Islet of Langerhans (tissue), 1 donor: ENCODE results near the gene FASTKD2.

Experiments
- FAIRE-seq: peaks from one replicate; lab custom pipeline; 2011; peaks lifted over from hg19 to GRCh38; lab: Jason Lieb, UNC

Gene FASTKD2

DNA sequence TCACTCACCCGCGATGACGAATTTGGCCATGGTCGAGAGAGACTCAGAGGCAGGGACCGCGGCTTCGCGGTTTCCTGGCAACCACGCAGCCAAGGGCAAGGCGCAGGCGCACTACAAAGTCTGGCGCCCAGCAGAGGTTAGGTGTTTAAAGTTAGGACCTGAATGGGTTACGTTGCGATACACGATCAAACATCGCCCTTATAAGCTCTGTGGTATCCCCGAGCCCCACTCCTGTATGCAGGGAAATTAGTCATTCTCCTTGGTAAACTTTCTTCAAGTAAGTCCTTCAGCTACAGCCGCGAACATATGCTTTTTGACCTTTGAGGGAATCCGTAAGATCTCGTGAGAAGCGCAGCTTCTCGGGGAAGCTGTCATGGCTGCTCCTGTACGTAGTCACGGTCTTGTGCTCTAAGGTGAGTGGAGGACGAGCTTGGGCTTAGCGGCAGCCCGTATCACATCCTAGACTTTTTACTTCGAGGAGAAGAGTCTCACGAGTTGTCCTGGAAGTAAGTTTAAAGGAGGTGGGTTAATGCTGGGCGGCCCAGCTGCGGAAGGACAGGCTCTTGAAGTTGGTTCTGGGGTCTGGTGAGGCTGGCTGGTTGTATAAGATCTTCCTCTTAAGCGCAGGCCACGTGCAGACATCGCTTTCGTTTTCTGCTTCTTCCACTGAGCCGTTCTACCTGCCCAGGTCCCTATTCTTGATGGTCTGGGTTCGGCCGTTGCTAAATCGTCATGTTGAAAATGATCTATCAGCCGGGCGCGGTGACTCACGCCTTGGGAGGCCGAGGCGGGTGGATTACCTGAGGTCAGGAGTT is at the start of gene FASTKD2, which contains the start of gene MDH1B:
Gene FASTKD2, plus strand, starts transcription at position 365 of the 815 bp plus-strand sequence. CDS start 1,088 bp downstream, outside the sequence.
Gene MDH1B, minus strand, starts transcription at position 87 of the 815 bp plus-strand sequence. Its CDS starts 57 bp downstream, at position 30.
- FAIRE-seq: peak; percentile 68

DNA sequence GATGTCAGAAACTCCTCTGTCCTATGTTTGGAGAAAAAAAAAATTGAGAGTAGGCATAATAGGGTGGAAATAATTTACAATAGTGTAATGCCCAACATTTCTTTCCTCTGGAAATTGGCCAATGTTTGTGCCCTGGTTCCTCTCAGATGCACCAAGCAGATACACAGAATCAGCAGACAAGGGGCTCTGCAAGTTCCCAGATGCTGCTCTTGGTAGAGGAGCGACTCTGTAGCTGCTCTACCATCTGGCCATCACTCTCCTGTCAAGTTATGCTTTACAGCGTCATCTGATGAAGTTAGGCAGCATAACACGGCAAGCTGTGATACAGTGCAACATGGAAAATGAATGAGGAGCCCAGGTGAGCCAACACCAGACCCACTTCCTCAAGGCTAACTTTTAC is 48.8 kb upstream of the FASTKD2 start:
- FAIRE-seq: no peak

GRCh38 chr2:206718296-206718695 is 47.1 kb upstream of the FASTKD2 start, which contains the start of gene DYTN:
Gene DYTN, minus strand, starts transcription at chr2:206718396. Its CDS starts 117 bp downstream, at chr2:206718279.
- FAIRE-seq: no peak

- no peak for FAIRE-seq
Observed at GRCh38 chr2:206721256-206721920, 44.0 kb upstream of the FASTKD2 start.

- no peak for FAIRE-seq
Observed at GRCh38 chr2:206723288-206723687, 42.1 kb upstream of the FASTKD2 start.

DNA sequence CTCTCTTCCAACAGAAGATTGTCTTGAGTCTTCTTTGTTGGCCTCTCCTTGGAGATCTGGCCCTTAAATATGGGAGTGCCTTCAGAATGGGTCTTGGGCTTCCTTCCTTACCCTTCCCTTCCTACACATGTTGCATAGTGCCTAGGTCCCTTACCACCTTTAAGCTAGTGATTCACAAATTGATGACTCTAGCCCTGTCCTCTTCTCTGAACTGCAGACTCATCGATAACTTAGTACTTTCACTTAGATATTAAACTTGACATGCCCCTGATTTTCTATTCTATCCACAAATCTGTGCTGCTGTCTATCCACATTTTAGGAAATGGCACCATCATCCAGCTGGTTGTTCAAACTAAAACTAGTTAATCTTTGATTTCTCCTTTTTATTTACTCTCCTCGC is 38.1 kb upstream of the FASTKD2 start:
- no peak for FAIRE-seq

DNA sequence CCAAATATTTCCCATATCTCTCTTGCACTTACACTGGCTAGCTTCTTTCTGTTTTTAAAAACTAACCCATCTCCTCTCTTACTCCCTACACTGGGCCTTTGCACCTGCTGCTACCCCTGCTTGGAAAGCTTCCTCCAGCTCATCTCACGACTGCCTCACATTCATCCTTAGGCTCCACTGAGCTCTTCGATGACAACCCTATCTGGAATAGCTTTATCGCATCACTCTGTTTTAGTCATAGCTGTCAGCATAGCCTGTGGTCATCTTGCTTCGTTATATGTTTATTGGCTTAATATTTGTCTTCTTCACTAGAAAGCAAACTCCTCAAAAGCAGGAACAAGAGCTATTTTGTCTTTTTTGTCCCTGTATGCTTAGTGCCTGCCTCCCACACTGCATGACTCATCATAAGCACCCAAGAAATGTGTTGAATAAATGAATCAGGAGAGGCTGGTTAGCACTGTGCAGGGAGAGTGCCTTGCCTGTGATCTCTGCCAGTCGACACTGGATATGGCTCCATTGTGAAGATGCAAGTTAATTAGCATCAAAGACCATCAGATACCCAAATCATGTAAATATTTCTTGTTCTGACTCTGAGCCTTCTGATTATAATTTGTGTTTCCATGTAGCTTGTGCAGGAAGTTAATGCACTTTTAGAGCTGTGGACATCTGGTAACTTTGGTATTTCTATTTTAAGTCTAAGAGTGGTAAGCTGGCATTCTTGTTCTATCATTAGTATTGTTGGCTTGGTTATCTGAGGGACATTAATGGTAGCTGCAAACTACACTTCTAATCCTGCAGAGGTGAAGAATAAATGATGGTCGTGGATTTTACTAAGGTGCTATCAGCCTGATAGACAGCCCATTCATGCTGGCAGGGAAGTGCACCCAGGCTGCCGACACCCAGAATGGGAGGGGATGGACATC is 36.9 kb upstream of the FASTKD2 start:
- FAIRE-seq: no peak

DNA sequence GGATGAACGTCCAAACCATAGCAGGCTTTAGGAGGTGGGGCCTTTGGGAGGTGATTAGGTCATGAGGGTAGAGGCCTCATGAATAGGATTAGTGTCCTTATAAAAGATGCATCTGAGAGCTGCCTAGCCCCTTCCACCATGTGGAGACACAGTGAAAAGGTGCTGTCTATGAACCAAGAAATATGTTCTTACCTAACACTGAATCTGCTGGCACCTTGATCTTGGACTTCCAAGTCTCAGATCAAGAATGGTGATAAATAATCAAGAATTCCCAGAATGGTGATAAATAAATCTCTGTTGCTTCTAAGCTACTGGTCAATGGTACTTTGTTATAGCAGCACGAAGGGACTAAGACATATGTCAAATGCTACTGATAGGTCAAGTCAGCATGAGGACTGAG is 32.1 kb upstream of the FASTKD2 start:
- FAIRE-seq: no peak

DNA sequence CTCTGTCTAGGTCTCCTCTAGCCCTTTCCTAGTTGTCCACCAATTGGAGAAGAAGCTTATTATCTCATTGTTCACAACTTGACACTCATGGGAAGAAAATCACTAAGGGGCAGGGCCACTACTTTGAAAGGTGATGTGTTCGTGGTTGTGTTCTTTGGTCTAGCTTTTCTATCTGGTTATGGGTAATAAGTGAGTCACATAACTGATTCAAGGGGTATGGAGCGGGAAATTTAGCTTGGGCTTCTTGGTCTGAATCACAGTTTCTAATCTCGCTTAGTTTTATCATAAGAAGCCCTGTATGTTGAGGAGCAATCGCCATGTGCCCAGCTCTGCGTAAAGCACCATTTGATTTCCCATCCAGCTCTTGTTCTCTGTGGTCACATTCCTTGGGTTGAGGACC is 28.5 kb upstream of the FASTKD2 start:
- no peak for FAIRE-seq

GRCh38 chr2:206739271-206739670 is 26.1 kb upstream of the FASTKD2 start:
- no peak for FAIRE-seq

DNA sequence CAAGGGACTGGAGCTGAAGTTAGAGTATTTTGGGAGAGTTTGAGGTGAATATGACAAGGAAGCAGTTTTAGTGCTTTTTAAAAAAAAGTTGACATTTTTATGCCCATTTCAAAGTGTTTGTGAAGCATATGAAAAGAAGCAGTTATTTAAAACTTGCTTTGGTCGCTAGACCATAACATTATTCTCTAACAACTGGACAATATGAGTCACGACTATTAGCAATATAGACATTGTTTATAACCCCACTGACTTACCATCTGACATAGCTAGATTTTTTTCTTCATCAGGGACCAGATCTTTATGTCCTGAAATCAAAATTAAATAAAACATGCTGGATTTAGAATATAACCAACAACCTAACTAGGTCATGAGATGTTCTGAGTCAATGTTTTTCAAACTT is 24.6 kb upstream of the FASTKD2 start:
- no peak for FAIRE-seq

DNA sequence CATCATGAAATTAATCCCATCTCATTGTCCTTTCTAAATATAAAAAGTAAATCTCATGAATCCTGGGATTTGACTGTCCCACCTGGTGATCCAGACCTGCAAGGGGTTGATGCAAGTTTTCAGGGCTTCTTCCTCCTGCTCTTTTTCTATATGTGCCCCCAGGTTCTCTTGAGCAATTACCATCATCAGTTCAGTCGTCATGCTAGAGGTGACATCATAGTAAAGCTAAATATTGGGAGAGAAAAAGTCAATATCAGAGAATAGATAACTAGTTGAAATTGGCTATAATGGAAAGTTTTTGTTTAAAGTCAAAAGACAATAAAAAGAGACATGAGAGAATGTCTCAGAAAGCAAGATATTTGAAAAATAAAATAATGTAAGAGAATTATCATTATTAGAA is 8.6 kb upstream of the FASTKD2 start:
- FAIRE-seq: no peak

DNA sequence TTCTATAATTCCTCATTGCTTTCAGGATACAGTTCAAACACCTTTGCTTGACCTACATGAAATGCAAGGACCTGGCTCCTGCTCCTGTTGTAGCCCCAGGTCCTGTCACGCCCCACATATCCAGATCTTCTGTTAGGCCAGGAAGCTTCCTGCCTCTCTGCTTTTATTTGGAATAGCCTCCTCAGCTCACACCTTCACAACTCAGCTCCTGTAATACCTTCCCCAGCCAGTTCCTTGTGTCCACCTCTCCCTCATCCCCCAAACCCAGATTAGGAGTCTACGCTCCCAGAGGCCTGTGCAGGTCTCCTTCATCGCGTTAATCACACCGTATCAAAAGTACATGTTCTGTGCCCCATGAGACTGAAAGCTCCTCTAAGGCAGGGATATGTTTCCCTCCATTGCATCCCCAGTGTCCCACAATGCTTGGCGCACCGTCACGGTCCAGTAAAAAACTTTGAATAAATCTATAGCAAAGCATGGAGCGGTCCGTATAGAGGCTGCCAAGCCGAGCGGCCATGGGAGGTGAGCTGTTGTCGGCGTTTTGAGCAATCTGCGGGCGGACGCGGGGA is 649 bp upstream of the FASTKD2 start:
- FAIRE-seq: no peak

DNA sequence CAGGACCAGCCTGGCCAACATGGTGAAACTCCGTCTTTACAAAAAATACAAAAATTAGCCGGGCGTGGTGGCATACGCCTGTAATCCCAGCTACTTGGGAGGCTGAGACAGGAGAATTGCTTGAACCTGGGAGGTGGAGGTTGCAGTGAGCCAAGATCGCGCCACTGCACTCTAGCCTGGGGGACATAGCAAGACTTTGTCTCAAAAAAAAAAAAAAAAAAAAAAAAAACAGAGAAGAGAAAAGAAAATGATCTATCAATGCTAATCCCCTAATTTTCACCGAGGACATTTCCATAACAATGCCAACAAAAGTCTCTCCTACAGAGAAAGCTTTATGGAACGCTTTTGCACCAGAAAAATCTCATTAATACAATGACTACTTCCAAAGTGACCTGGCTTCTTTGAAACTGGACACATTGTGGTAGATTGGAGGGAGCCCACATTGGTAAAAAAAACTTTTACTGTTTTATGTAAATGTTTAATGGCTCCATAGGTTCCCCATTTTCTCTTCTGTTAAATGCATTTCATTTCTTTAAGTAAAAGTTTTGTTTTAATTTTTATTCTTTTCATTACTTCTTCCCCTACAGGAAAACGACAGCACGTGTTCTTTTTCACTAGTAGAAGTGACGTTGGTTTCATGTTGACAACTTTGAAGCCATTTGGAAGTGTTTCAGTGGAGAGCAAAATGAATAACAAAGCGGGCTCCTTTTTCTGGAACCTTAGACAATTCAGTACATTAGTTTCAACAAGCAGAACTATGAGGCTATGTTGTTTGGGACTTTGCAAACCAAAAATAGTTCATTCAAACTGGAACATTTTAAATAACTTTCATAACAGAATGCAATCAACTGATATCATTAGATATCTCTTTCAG is 888 bp downstream of the FASTKD2 start:
- FAIRE-seq: no peak

- no peak for FAIRE-seq
Observed at GRCh38 chr2:206774871-206775270, 9.5 kb downstream of the FASTKD2 start.

DNA sequence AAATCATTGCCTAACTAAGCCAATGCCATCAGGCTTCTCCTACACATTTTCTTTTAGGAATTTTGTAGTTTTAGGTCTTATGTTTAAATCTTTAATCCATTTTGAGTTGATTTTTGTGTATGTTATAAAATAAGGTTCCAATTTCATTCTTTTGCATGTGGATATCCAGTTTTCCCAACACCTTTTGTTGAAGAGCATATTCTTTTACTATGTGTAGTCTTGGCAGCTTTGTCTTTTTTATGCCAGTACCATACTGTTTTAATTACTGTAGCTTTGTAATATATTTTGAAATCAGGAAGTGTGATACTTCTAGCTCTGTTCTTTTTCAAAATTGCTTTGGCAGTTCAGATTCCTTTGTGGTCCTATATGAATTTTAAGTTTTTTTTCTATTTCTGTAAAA is 11.0 kb downstream of the FASTKD2 start:
- FAIRE-seq: no peak

GRCh38 chr2:206780671-206781070 is 15.3 kb downstream of the FASTKD2 start:
- no peak for FAIRE-seq

GRCh38 chr2:206783718-206784117 is 18.3 kb downstream of the FASTKD2 start:
- FAIRE-seq: no peak

GRCh38 chr2:206784559-206785353 is 19.4 kb downstream of the FASTKD2 start:
- no peak for FAIRE-seq

DNA sequence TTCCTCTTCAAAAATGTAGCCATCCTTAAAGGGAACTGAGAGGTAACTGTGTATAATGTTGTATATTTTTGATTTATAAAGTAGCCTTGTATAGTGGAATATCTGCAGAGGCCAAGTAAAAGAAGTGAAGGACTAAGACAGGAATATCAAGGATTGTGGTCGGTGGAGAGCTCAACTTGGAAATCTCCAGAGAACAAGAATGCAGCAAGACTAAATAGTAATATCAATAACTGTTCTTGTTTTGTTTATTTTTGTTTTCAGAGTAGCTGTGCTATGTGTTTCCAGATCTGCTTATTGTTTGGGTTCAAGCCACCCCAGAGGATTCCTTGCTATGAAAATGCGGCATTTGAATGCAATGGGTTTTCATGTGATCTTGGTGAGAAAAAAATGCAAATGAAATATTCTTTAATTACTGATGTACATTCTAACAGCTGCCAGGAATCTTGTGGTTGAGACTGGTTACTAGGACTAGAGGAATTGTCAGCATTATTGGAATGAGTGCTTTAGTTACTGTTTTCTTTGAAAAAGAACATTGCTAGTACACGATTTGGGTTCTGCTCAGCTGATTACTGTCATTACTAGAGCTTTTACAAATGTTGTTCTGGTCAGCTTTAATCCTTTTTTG is 25.0 kb downstream of the FASTKD2 start:
- no peak for FAIRE-seq
